HG02885 (cell line): ENCODE measurements around the gene AGBL1.

Experiments
- ATAC-seq: cut with Tn5 transposase; IDR thresholded peaks from one replicate; pipeline ENCODE4 v1.9.1; 2021; ENCODE audit warnings: mild to moderate bottlenecking; ENCODE audit not compliant: unreplicated experiment, poor library complexity

AGBL1 gene

DNA sequence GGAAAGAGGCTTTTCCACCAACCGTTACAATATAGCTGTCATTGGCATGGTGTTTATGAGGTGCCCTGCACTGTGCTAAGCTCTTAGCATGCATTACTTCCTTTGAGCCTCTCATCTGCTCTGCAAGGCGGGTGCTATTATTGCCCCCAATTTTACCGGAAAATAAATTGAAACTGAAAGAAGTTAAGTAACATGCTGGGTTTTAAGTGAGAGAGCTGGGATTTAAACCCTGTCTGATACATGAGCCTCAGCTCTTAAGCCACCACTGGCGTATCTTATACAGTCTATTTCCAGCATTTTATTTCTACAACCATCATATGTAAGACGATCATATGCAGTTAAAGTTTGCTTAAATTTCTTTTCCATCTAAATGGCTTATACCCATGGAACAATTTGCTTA, 81.6 kb downstream of the AGBL1 start:
- no peak for ATAC-seq

- no peak for ATAC-seq
These were observed 82.5 kb downstream of the AGBL1 start for GRCh38 chr15:86162172-86162591.

- ATAC-seq, result no peak
These were observed 83.0 kb downstream of the AGBL1 start for GRCh38 chr15:86162641-86163040.

DNA sequence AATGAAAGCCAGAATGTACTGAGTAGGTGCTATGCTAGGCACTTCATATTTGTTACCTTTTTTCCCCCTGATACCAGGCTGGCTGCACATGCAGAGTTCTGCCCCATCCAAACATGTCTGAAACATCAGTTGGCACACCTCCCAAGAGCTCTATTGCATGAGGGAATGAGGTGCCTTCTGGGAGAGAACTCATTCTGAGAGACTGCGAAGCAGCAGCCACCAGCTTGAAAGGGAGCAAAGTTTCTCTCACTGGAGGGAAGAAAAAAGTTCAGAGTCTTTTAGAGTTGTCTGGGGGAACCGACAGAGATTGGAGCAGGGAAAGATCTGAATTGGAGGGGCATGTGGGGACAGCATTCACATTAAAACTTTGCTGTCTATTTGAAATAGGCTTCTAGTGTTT, 84.1 kb downstream of the AGBL1 start:
- no peak for ATAC-seq

DNA sequence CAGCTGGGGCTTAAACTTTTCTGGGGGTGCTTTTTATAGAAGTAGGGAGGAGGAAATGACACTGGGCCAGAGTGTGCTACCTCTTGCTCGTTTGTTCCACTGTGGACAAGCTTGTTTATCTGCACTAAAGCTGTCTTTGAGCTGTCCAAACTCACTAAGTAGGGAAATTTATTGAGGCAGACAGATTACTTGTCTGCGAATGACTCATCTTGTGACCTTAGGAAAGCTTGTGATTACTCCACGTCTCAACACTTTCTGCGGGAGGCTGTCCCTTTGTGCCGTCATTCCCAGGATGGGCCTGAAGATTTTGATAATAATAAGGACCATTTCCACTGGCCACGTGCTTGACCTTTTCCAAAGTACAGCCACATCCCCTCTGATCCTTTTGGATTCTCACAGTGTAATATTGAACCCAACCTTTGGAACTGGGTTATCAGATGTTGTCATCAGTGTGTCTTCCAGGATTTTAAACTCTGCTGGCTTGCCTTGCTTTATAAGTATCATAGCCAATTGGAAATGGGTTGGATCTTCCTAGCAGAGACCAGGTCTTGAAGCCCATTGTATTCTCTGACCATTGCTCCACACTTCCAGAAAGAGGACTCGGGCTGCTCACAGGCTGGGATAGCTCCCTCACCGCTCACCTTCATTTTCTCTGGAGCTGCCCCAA, 84.7 kb downstream of the AGBL1 start:
- no peak for ATAC-seq

GRCh38 chr15:86165265-86166211, 85.9 kb downstream of the AGBL1 start:
- ATAC-seq, result no peak

DNA sequence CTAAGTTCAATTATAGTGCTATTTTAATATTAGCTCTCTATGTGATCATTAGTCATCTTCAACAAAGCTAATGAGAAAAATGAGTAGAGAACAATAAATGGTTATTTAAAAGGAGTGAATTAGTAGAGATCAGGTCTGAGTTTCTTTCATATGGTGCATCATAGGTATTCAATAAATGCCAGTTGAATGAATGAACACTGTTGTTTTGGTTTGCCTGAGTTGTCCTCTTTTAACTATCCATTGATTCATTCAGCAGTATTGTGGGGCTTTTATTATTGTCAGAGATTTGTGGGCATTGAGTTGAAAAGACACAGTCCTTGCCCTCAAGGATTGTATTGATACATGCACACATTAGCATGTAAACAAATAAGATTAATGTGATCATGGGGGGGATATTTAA, 88.2 kb downstream of the AGBL1 start:
- no peak for ATAC-seq

GRCh38 chr15:86178845-86179244, 99.2 kb downstream of the AGBL1 start:
- no peak for ATAC-seq

DNA sequence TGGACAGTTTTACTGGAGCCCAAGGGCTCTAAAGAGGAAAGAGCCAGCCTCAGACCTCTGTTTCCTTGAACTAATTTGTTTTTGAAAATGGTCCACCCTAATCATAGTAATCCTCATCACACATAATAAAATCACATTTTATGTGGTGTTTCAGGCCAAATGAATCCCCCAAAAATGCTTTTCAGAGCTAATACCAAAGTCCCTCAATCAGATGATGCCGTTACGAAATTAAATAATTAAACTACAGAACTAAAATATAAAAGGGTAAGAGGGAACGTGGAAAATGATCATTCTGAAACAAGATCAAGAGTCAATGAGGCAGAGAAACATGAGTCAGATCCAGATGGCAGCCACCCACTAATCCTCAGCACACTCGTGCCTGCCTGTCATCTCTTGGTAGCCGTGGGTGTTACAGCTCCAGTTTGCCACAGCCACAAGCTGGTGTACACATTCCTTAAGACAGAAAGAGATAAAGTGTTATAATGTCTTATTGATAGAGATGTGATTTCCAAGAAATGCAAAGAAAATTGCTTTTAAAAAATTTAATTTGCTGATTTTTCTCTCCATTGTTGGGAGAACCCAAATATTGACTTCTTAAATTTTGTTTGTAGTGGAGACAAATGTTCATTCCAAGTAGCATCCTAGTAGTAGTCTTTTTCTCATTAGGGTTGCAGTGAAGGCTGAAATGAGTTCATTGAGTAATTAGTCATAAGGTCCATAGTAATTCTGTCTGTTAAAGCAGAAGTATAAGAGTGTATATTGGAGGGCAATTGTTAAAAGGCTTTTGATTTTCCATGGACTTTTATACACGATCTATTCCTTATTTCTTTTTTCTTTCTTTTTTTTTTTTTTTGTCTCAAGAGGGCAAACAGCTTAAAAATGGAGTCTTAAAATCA, 104.2 kb downstream of the AGBL1 start:
- ATAC-seq, result no peak

GRCh38 chr15:86193716-86194380, 114.2 kb downstream of the AGBL1 start:
- no peak for ATAC-seq

DNA sequence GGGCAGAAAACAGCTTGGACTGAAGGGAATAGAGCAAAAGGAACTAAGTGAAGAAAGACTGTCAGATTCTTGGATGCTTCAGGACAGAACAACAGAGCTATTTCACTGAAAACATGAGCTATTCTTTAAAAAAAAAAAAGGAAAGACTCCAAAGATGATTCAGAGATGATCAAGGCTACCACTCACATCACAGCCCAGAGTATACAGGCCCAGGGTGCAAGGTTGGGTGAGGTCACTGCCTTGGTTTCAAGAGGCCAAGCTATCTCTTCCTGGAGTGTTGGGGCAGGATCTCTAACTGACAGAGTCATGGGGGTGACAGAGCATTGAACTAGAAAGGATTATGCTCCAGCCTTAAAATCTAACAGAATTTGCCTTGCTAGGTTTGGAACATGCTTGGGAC, 118.1 kb downstream of the AGBL1 start:
- ATAC-seq, result no peak

- ATAC-seq, result no peak
These were observed 119.9 kb downstream of the AGBL1 start for GRCh38 chr15:86199467-86200145.

- ATAC-seq, result no peak
These were observed 121.8 kb downstream of the AGBL1 start for GRCh38 chr15:86201313-86202008.

GRCh38 chr15:86203462-86203861, 123.8 kb downstream of the AGBL1 start:
- ATAC-seq, result no peak

DNA sequence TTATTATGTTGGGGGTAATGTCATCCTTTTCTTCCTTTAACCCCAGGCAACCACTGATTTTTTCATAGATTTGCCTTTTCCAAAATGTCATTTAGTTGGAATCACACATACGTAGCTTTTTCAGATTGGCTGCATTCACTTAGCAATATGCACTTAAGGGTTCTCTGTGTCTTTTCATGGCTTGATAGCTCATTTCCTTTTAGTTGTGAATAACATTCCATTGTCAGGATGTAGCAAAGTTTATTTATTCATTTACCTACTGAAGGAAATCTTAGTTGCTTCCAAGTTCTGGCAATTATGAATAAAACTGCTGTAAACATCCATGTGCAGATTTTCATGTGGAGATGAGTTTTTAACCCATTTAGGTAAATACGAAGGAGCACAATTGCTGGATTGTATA, 125.4 kb downstream of the AGBL1 start:
- ATAC-seq, result no peak

DNA sequence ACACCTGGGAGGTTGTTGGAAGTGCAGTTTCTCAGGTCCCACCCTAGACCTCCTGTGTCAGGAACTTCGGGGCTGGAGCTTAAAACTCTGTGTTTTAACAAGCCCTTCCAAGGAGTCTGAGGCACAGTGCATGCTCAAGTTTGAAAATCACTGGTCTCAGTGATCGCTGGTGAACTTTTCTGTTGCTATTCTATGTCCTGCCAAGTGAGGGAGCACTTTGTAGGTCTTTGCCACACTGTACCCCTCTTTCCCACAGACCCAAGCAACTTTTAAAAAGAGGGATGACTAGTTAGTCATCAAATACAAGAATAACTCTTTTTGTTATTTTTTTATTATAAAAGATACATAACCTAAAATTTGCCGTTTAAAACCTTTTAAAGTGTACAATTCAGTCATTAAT, 133.7 kb downstream of the AGBL1 start:
- ATAC-seq, result no peak

GRCh38 chr15:86213888-86214287, 134.2 kb downstream of the AGBL1 start:
- no peak for ATAC-seq

DNA sequence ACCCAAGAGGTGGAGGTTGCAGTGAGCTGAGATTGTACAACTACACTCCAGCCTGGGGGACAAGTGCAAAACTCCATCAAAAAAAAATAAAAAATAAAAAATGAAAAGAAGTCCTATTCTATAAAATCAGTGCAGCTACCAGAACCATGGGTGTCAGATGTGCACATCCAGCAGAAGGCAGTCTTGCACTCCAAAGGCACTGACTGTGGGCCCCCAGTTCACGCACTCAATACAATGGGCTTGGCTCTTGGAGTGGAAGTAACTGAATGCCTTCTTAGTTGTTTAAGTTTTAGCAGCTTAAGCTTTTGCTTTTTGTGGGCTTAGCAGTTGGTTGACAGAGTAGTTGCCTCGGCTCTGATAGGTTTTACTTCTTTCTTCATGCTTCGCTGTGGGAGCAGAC, 141.4 kb downstream of the AGBL1 start:
- ATAC-seq, result no peak

- ATAC-seq, result no peak
These were observed 149.6 kb downstream of the AGBL1 start for GRCh38 chr15:86229306-86229705.
